IMR-90 (cell line): ENCODE data around the gene ARAP2. TPM values are rescaled to one million over a fixed set of nuclear protein-coding genes. Genes with fewer than 3 reads are reported as not detected.

Experiments used
- ATAC-seq: fragments of 200-7000 bp; cut with Tn5 transposase; 2 replicates; pipeline ENCODE4 v1.9.1; 2020; ENCODE audit warnings: low read depth, mild to moderate bottlenecking, moderate library complexity
- BruUV-seq: library from RNA; stranded (reverse); fragments of 400-500 nt; replicated peaks from 2 replicates; lab custom pipeline; 2021; lab: Mats Ljungman, UMichigan
- CTCF ChIA-PET: fragments of 300-600 bp; formaldehyde crosslinking; extraction: SDS; loops from one replicate; lab custom pipeline; 2021; ENCODE audit warnings: antibody characterized with exemption; lab: Yijun Ruan, JAX
- POLR2A ChIA-PET: fragments of 300-600 bp; sonication (Branson Sonifier 250); formaldehyde crosslinking; loops from one replicate; lab custom pipeline; 2022; ENCODE audit warnings: antibody characterized with exemption; ENCODE audit not compliant: unreplicated experiment; lab: Charles Lee
- DNase-seq: peaks from one replicate; pipeline ENCODE4 v3.0.0; 2013
- H2AFZ ChIP-seq: replicated peaks from 2 replicates; pipeline ENCODE3; 2013; ENCODE audit warnings: low read length, mild to moderate bottlenecking; ENCODE audit not compliant: poor library complexity
- H2AK5ac ChIP-seq: 2 replicates; pipeline ENCODE4 v1.6.1; 2013; ENCODE audit warnings: low read depth, low read length, inconsistent platforms
- H2AK9ac ChIP-seq: replicated peaks from 2 replicates; pipeline ENCODE3; 2013; ENCODE audit warnings: mild to moderate bottlenecking, low read depth, low read length, moderate library complexity; ENCODE audit not compliant: poor library complexity
- H2BK120ac ChIP-seq: 2 replicates; pipeline ENCODE4 v1.6.1; 2013; ENCODE audit warnings: low read depth, low read length, inconsistent platforms
- H2BK15ac ChIP-seq: 3 replicates; pipeline ENCODE4 v1.6.1; 2013; ENCODE audit warnings: low read depth, low read length, inconsistent platforms
- H2BK20ac ChIP-seq: 2 replicates; pipeline ENCODE4 v1.6.1; 2013; ENCODE audit warnings: low read depth, mild to moderate bottlenecking, inconsistent platforms, low read length, moderate library complexity
- H2BK5ac ChIP-seq: 2 replicates; pipeline ENCODE4 v1.6.1; 2013; ENCODE audit warnings: mild to moderate bottlenecking, low read depth, low read length, inconsistent platforms; ENCODE audit not compliant: poor library complexity, severe bottlenecking
- H3K14ac ChIP-seq: replicated peaks from 2 replicates; pipeline ENCODE4 v1.6.1; 2013; ENCODE audit warnings: low read depth, low read length, inconsistent platforms
- H3K18ac ChIP-seq: 2 replicates; pipeline ENCODE4 v1.6.1; 2013; ENCODE audit warnings: low read depth, low read length, control low read depth
- H3K23ac ChIP-seq: 2 replicates; pipeline ENCODE4 v1.6.1; 2013; ENCODE audit warnings: low read depth, low read length, inconsistent platforms
- H3K27ac ChIP-seq: 2 replicates; pipeline ENCODE4 v1.5.1; 2013; ENCODE audit warnings: mild to moderate bottlenecking, control low read depth, low read length; ENCODE audit not compliant: insufficient read depth
- H3K27me3 ChIP-seq: 2 replicates; pipeline ENCODE4 v1.6.1; 2013; ENCODE audit warnings: low read length; ENCODE audit not compliant: control insufficient read depth, insufficient read depth
- H3K36me3 ChIP-seq: 2 replicates; pipeline ENCODE4 v1.6.1; 2013; ENCODE audit warnings: low read length, mixed read lengths; ENCODE audit not compliant: control insufficient read depth, insufficient read depth
- H3K4ac ChIP-seq: 2 replicates; pipeline ENCODE4 v1.6.1; 2013; ENCODE audit warnings: low read depth, low read length, inconsistent platforms
- H3K4me1 ChIP-seq: 2 replicates; pipeline ENCODE4 v1.6.1; 2013; ENCODE audit warnings: low read length, mixed read lengths; ENCODE audit not compliant: control insufficient read depth, insufficient read depth
- H3K4me2 ChIP-seq: 2 replicates; pipeline ENCODE4 v1.6.1; 2013; ENCODE audit warnings: low read depth, mild to moderate bottlenecking, control low read depth, low read length, moderate library complexity
- H3K4me3 ChIP-seq: 2 replicates; pipeline ENCODE4 v1.5.1; 2013; ENCODE audit warnings: low read depth, mild to moderate bottlenecking, control low read depth, low read length, moderate library complexity; ENCODE audit not compliant: insufficient read depth
- H3K56ac ChIP-seq: 2 replicates; pipeline ENCODE4 v1.6.1; 2013; ENCODE audit warnings: low read length, inconsistent platforms; ENCODE audit not compliant: insufficient read depth; ENCODE audit errors: extremely low read depth
- H3K79me1 ChIP-seq, 2 experiments: 2 replicates each; pipeline ENCODE4 v1.6.1; 2013; ENCODE audit warnings: low read length in 2 of 2, inconsistent platforms in 1 of 2, low read depth in 1 of 2
- H3K9ac ChIP-seq: 2 replicates; pipeline ENCODE4 v1.6.1; 2013; ENCODE audit warnings: low read depth, low read length, control low read depth
- H3K9me1 ChIP-seq: 2 replicates; pipeline ENCODE4 v1.6.1; 2013; ENCODE audit warnings: low read length, inconsistent platforms; ENCODE audit not compliant: insufficient read depth
- H3K9me3 ChIP-seq: 2 replicates; pipeline ENCODE4 v1.6.1; 2013; ENCODE audit warnings: low read length; ENCODE audit not compliant: control insufficient read depth, insufficient read depth
- H4K20me1 ChIP-seq: 2 replicates; pipeline ENCODE4 v1.6.1; 2013; ENCODE audit warnings: low read length, inconsistent platforms; ENCODE audit not compliant: insufficient read depth
- H4K5ac ChIP-seq: 2 replicates; pipeline ENCODE4 v1.6.1; 2013; ENCODE audit warnings: mild to moderate bottlenecking, low read depth, low read length, control low read depth
- H4K8ac ChIP-seq, 2 experiments: 2 replicates each; pipeline ENCODE4 v1.6.1; 2013; ENCODE audit warnings: low read depth in 2 of 2, low read length in 2 of 2, control low read depth in 1 of 2, inconsistent platforms in 1 of 2
- H4K91ac ChIP-seq: 2 replicates; pipeline ENCODE4 v1.6.1; 2013; ENCODE audit warnings: low read depth, low read length, inconsistent platforms; ENCODE audit not compliant: insufficient read depth
- CHD1 ChIP-seq: IDR thresholded peaks from 2 replicates; pipeline ENCODE4 v1.6.1; 2012; ENCODE audit warnings: low read depth, low read length, improper control_type of control experiment
- FOS ChIP-seq: fragments of 150-350 bp; IDR thresholded peaks from 2 replicates; pipeline ENCODE4 v1.6.1; 2016; ENCODE audit warnings: low read depth, low read length
- MXI1 ChIP-seq: IDR thresholded peaks from 2 replicates; pipeline ENCODE4 v1.6.1; 2012; ENCODE audit warnings: low read depth, mild to moderate bottlenecking, low read length, moderate library complexity, borderline replicate concordance
- RAD21 ChIP-seq: IDR thresholded peaks from 2 replicates; pipeline ENCODE4 v1.6.1; 2012; ENCODE audit warnings: low read length, improper control_type of control experiment
- RCOR1 ChIP-seq: IDR thresholded peaks from 2 replicates; pipeline ENCODE4 v1.6.1; 2012; ENCODE audit warnings: mild to moderate bottlenecking, low read length, improper control_type of control experiment; ENCODE audit not compliant: insufficient replicate concordance
- RFX5 ChIP-seq: IDR thresholded peaks from 2 replicates; pipeline ENCODE4 v1.8.0; 2012; ENCODE audit warnings: low read depth, mild to moderate bottlenecking, low read length, moderate library complexity
- SMC3 ChIP-seq: fragments of 150-350 bp; IDR thresholded peaks from 2 replicates; pipeline ENCODE4 v1.6.1; 2016; ENCODE audit warnings: low read depth, mild to moderate bottlenecking, antibody characterized with exemption, low read length, moderate library complexity
- WGBS, 2 experiments: methylation state at CpG; one replicate each; pipeline versions ENCODE4 v1.1.5 to v1.1.7; 2013; ENCODE audit warnings: missing lambda C conversion rate in 2 of 2; ENCODE audit not compliant: insufficient read length in 1 of 2; ENCODE audit errors: extremely low coverage in 2 of 2; 5-methylcytosine and 5-hydroxymethylcytosine counted together
- dilution Hi-C: fragments of 300-500 bp; cut with HindIII; formaldehyde crosslinking; loops from one replicate; pipeline ENCODE4 v1.14.3; 2018; ENCODE audit warnings: low sequenced_read_pairs; ENCODE audit not compliant: unreplicated experiment
- in situ Hi-C: fragments of 300-500 bp; cut with MboI; formaldehyde crosslinking; loops from 3 replicates; pipeline ENCODE4 v1.14.3; 2019; ENCODE audit warnings: low sequenced_read_pairs, inconsistent platforms, mixed read lengths
- intact Hi-C: fragments of 100-400 bp; cut with micrococcal nuclease; formaldehyde crosslinking; loops from 2 replicates; pipeline ENCODE4 v1.10.0; 2022
- polyA plus RNA-seq, 3 experiments: library from polyadenylated mRNA; depleted of rRNA; stranded (reverse); fragments of >200 nt; gene quantifications; 2 replicates each; pipeline ENCODE4 v1.2.3, GENCODE V29; 2012; ENCODE audit warnings: low replicate concordance in 1 of 3
- total RNA-seq: library from RNA; depleted of rRNA; stranded (reverse); fragments of >200 nt; gene quantifications from 2 replicates; pipeline ENCODE4 v1.2.3, GENCODE V29; 2012

The ARAP2 gene
- total and polyA plus RNA-seq, 2 of the 4 experiments (the other 2 are of a cell fraction) = 0.32 to 1.8 TPM

DNA sequence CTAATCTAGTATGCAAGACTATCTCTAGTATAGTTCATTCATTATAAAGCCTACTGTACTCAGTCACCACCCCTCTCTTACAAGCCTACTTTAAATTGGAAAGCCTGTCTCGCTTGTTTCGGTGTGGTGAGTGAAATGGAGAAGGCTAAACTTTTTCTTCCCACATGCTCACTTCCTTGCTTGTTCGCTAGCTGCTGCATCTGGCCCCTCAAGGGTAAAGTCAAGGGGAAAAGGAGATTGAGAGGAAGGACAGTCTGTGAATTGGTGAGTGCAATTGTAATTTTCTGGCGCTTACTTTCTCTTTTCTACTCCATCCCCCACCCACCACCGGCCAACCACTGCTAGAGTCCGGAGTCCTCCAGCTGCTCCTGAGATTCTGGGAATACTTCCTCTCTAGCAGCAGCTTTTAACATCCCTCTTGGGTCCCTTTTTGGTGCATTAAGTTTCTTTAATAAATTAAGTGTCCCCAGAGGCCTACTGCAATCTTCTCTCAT is 12.1 kb upstream of the ARAP2 start:
- no peak overlapping the region for H2AFZ ChIP-seq
- H3K27me3 ChIP-seq = no peaks in the 10 kb centered on the region
- intact Hi-C loops = no loop called here
- no peak overlapping the region for H4K91ac ChIP-seq
- no peak overlapping the region for H2BK120ac ChIP-seq
- ATAC-seq = no peak
- H3K4me1 ChIP-seq = no peaks in the 10 kb centered on the region
- ChIA-PET POLR2A (no interaction called here), CTCF (no interaction called here)
- H2BK20ac ChIP-seq = no peak overlapping the region
- no peak overlapping the region for H3K18ac ChIP-seq
- in situ Hi-C loops = no loop called here
- no peak overlapping the region for H3K23ac ChIP-seq
- H4K8ac ChIP-seq = no peak overlapping the region
- H3K9me3 ChIP-seq = no peaks in the 10 kb centered on the region
- no TSS peak for BruUV-seq
- no peak overlapping the region for H2BK5ac ChIP-seq
- H3K4ac ChIP-seq = no peak overlapping the region
- DNase-seq = no peak
- no peak overlapping the region for H3K4me3 ChIP-seq
- H3K56ac ChIP-seq = no peak overlapping the region
- H4K20me1 ChIP-seq = no peaks in the 10 kb centered on the region
- no peak overlapping the region for H3K4me2 ChIP-seq
- no peak overlapping the region for H4K5ac ChIP-seq
- H3K79me1 ChIP-seq = no peaks in the 10 kb centered on the region
- dilution Hi-C loops = no loop called here
- H3K9me1 ChIP-seq = no peaks in the 10 kb centered on the region
- no peak overlapping the region for H3K9ac ChIP-seq
- H2BK15ac ChIP-seq = no peak overlapping the region
- no CpG with 5 or more reads among the region's 6 CpGs for WGBS, 2 experiments
- no peak for TF ChIP-seq CHD1
- TF ChIP-seq MXI1 = no peak
- TF ChIP-seq RFX5 = no peak
- no peak for TF ChIP-seq SMC3
- no peak for TF ChIP-seq RAD21
- no peak for TF ChIP-seq RCOR1
- no peak for TF ChIP-seq FOS
- H3K14ac ChIP-seq = no peak overlapping the region
- no peaks in the 10 kb centered on the region for H3K36me3 ChIP-seq
- no peak overlapping the region for H3K27ac ChIP-seq
- no peak overlapping the region for H2AK9ac ChIP-seq
- no peak overlapping the region for H2AK5ac ChIP-seq
